AG08395 (cell line): ENCODE results near the gene TRMT61A.

Source experiments
- DNase-seq: peaks from one replicate; pipeline ENCODE4 v3.0.0; 2012; ENCODE audit warnings: mixed read lengths, low spot score

The TRMT61A gene

DNA sequence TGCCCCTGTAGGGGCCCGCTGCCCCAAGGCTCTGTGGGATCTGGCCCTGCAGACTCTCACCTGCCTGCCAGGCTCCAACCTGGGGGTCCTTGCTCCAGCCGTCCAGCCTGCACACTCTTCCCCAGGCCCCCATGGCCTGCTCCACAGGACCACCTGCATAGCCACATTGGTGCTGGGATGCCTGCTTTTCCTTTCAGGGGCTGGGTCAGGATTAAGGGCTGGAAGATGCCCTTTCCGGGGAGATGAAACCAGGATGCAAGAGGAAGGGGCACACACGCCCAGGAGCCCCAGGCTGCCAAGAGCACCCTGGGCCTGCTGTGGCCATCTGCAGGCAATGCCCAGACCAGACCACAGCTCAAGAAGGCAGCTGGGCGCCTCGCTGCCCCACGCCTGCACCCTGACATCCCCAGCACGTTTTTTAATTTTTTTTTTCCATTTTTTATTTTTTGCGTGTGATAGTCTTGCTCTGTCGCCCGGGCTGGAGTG lies 18.5 kb downstream of the TRMT61A start:
- no peak for DNase-seq

DNA sequence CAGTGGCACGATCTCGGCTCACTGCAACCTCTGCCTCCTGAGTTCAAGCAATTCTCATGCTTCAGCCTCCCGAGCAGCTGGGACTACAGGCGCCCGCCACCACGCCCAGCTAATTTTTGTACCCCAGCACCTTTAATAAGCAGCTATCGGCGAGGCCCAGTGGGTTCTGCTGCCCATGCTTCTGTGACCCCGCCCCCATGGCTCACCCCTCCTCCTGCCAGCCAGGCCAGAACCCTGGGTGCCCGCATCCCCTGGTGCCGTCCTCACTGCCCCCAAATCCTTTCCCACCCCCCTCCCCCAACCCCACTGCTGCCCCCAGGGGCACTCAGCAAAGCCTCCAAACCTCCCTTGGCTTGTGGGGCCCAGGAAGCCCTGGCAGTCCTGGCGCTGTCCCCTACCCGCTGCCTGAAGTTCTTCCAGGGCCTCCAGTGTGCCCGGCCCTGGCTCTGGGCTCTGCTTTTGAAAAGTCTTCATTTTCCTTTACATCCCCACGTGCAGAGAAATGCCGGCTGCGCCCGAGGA lies 19.0 kb downstream of the TRMT61A start:
- DNase-seq, result no peak

GRCh38 chr14:103548463-103549351 lies 19.7 kb downstream of the TRMT61A start:
- DNase-seq, result no peak

DNA sequence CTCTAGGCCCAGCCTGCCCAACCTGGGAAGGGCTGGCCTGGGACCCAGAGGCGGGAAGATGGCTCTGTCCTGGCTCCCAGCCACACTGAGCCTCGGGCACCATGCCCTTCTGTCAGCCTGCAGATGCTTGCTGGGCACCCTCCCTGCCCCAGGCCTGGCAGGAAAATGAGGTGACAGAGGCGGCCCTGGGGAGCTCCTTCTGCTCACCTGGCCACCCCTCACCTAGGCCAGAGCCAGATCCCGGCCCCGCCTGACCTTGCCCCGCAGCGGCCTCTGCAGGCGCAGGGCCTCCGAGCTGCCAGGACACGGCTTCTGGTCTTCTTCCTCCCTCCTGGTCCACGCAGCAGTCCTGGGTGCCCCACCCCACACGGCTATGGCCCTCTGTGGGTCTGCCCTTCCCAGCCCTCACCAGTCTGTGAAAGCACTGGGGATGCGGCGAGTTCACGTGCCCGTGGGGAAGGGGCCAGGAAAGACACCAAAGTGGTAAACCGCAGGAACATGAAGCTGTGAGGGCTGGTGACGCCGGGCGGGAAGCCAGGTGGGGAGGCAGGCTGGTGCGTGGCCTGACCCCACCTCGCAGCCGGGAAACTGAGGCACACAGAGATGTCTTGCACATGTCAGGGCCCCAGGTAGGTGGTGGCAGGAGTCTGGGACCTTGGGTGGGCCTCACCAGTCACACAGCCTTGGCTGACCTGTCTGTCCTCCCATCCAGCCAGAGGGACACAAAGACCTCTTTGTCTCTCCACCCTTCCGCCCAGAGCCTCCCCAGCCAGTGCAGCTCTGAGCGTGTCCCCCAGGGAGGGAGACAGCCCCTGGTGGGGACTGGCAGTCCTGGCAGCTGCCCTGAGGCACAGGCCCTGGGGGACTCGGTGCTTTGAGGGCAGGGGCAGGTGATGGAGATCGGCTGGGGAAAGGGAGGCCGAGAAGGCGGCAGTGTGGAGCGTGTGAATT lies 20.6 kb downstream of the TRMT61A start:
- no peak for DNase-seq

DNA sequence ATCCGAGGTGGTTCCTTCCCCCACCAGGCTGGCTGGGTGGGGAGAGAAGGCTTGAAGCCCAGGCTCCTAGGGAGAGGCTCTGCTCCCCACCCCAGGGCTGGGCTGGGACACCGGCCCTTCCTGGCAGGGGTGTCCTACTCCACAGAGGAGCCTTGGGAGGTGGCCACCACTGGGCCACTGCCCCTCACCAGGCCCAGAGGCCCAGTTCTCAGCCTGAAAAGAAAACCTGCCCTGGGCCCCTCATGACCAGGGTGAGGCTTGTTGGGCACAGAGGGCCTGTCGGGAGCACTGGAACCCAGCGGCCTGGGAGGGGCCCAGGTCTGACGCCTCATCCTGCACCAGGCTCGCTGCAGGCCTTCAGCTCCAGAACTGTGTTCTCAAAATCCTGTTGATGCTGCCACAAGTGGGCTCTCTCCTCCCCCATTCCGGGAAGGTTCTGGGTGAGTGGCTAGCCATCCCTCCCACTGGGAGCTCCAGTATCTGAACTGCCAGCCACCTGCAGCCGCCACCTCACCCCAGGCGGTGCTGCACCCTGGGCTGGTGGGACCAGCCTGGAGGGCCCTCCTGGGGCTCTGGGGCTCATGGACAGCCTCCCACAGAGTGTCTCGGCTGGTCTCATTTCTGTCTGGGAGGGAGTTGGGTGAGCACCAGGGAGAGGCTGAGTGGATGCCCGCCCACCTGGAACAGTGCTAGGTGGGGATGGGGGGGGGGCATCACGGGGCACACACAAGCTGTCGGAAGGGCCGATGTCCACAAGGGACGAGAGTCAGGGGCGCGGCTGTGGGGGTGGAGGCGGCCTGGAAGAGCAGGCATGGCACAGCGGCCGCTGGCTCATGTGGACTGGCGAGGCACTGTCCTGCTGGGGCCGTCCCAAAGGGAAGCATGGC lies 21.7 kb downstream of the TRMT61A start:
- DNase-seq, result no peak

DNA sequence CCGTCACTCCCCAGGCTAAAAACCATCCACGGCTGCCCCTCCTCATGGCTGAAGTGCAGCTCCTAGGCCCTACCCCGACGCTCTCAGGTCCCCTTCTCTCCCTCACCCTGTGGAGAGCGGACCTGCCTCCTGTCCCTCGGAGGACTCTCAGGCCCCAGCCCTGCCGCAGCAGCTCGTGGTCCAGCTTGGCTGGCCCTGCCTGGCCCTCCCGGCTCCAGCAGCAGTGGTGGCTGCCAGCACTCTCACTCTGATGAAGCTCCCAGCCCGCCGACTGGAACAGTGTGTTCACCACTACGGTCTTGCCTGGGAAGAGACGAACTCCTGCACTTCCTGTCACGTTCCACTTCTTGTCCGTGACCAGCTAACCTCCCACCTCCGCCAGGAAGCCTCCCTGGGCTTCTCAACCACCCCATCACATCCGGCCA lies 22.4 kb downstream of the TRMT61A start:
- peak; percentile 61 for DNase-seq

- peak; percentile 79 for DNase-seq
These were observed 23.2 kb downstream of the TRMT61A start for GRCh38 chr14:103552011-103552845.

GRCh38 chr14:103552846-103553210 lies 23.8 kb downstream of the TRMT61A start:
- no peak for DNase-seq

GRCh38 chr14:103555559-103556337 lies 26.8 kb downstream of the TRMT61A start:
- no peak for DNase-seq

GRCh38 chr14:103556946-103557758 lies 28.2 kb downstream of the TRMT61A start:
- no peak for DNase-seq

DNA sequence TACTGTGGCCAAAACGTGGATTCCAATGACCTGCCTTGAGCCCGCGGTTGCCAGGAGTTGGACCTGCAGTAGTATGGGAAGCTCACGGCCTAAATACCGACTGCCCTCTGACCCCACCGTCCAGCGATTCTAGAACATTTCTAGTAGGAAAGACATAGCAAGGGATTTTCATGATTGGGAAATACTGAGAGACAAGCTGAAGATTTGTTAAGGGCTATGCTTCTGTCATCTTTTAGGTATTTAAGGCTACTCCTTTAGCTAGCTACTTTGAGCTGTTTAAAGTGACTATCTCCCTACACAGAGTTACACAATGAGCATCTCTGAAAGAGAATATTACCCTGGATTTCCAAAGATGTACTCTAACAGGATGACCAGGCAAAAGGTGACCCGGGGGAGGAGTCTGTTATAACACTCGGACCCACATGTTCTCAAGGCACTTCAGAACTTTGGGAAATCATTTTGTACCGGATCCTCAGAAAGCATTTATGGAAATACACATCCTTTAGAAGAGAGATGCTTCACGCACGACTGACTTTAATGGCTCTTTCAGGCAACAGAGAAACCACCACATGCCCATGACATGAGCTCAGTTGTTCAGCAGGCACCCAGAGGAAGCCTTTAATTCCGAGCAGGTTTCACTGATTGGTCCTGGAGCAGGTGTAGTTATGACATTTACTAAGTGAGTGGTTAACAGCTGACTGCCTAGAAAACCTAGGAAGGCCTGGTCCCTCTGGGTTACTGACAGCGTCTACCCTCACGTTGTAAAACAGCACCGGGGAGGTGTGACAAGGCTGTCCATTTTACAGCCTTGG lies 29.3 kb downstream of the TRMT61A start:
- DNase-seq, result peak; percentile 62

- DNase-seq, result no peak
These were observed 30.8 kb downstream of the TRMT61A start for GRCh38 chr14:103559766-103560165.

DNA sequence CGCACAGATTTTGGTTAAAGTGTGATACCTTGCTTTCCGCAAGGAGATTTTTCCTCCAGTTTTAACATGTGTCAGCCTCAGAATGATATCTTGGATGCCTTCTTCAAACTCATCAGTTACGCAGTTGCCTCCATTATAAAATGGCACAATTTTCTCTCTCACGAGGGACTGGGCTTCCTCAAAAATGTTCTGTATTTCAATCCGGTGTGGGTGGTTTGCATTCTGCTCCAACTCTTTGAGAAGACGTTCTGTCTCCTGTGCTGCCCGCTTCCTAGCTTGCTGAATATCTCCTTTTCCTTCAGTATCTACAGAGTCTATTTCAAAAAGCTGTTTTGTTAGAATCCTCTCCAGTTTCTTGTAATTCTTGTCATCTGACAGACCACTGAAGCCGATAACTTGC lies 31.7 kb downstream of the TRMT61A start:
- no peak for DNase-seq

- peak; percentile 58 for DNase-seq
These were observed 32.6 kb downstream of the TRMT61A start for GRCh38 chr14:103561381-103562178.

DNA sequence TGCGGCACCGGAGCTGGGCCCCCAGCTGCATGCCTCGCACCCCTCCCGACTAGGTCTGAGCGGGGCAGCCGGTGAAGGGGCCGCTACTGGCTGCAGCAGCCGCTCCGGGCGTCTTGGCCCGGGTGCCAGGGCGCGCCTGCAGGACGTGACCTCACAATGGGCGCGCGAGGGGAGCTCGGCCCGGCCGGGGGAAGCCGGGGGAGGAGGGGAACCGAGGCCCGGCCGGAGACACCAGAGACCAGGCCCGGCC lies 33.1 kb downstream of the TRMT61A start:
- peak; percentile 44 for DNase-seq

- DNase-seq, result peak; percentile 91
These were observed 33.6 kb downstream of the TRMT61A start, which contains the start of the genes BAG5 and COA8 for GRCh38 chr14:103562429-103563225. BAG5 (minus strand) TSS chr14:103562657; CDS start chr14:103561164, 1,493 bp downstream. COA8 (plus strand) TSS chr14:103562960; CDS start chr14:103563002, 42 bp downstream.
